Measurements from ENCODE around the gene TNFRSF1A. TPM values are rescaled to one million over a fixed set of nuclear protein-coding genes. Genes with fewer than 3 reads are reported as not detected.

The TNFRSF1A gene
- total RNA-seq, 3 donors from 2014 or later (not counting 1 experiment from before 2014, with no cell fraction given), result 75.7 to 116 (median 87.3) TPM

GRCh38 chr12:6367969-6368892, 26.4 kb upstream of the TNFRSF1A start:
- H3K36me3 Mint-ChIP-seq, result no peaks in the 10 kb centered on the region
- H3K4me1 Mint-ChIP-seq, result peaks cover 34 to 46% of the 10 kb centered on the region in 2 donors
- H3K27me3 ChIP-seq (ENCODE audit: control insufficient read depth, insufficient read depth, low read length), result no peaks in the 10 kb centered on the region
- H3K9me3 ChIP-seq (ENCODE audit: control insufficient read depth, insufficient read depth, low read length), result no peaks in the 10 kb centered on the region
- peak; percentile 2 for TF ChIP-seq CTCF (IDR thresholded peaks at IDR 0.05)
- no peaks in the 10 kb centered on the region for H3K27me3 Mint-ChIP-seq (ENCODE audit: low read depth in 2 of 2)
- ATAC-seq, result peak in 2 of 3 donors; percentile 32 to 54
- intact Hi-C loops (cut with micrococcal nuclease), result loop anchor here (1.0 kb wide), 2 partner anchors 31 to 45 kb away; no protein-coding TSS in a partner anchor
- DNase-seq, result peak in 1 of 2 donors; percentile 31
- WGBS (ENCODE audit: insufficient coverage), result 39% methylated on average over 14 of the region's 15 CpGs
- peak overlapping the region; percentile 70 for H3K4me3 Mint-ChIP-seq
- peak overlapping the region; percentile 81 to 84 for H3K27ac Mint-ChIP-seq
- H3K4me3 ChIP-seq (ENCODE audit: low read length), result no peak overlapping the region
- peaks cover 39% of the 10 kb centered on the region for H3K4me1 ChIP-seq (ENCODE audit: control insufficient read depth, insufficient read depth, low read length)
- no peaks in the 10 kb centered on the region for H3K36me3 ChIP-seq (ENCODE audit: control insufficient read depth, insufficient read depth, low read length)
- no peaks in the 10 kb centered on the region for H3K9me3 Mint-ChIP-seq
- peak overlapping the region; percentile 60 for H3K27ac ChIP-seq (ENCODE audit: low read length)

- 44% methylated on average over 8 of the region's 11 CpGs for WGBS (ENCODE audit: insufficient coverage)
- Mint-ChIP-seq H3K4me3 (peak overlapping the region; percentile 70), H3K27ac (peak overlapping the region; percentile 81 to 84), H3K9me3 (no peaks in the 10 kb centered on the region), H3K36me3 (no peaks in the 10 kb centered on the region), H3K4me1 (peaks cover 27 to 40% of the 10 kb centered on the region in 2 donors), H3K27me3 (ENCODE audit: low read depth in 2 of 2) (no peaks in the 10 kb centered on the region)
- Histone ChIP-seq H3K4me1 (ENCODE audit: control insufficient read depth, insufficient read depth, low read length) (peaks cover 41% of the 10 kb centered on the region), H3K27ac (ENCODE audit: low read length) (peak overlapping the region; percentile 60), H3K36me3 (ENCODE audit: control insufficient read depth, insufficient read depth, low read length) (no peaks in the 10 kb centered on the region), H3K4me3 (ENCODE audit: low read length) (no peak overlapping the region), H3K27me3 (ENCODE audit: control insufficient read depth, insufficient read depth, low read length) (no peaks in the 10 kb centered on the region), H3K9me3 (ENCODE audit: control insufficient read depth, insufficient read depth, low read length) (no peaks in the 10 kb centered on the region)
- DNase-seq, result peak in 1 of 2 donors; percentile 78
- peak; percentile 60 to 76 (median 68) for ATAC-seq
- intact Hi-C loops (cut with micrococcal nuclease), result loop anchor here (1.0 kb wide), 2 partner anchors 30 to 44 kb away; no protein-coding TSS in a partner anchor
- TF ChIP-seq CTCF (IDR thresholded peaks at IDR 0.05), result peak; percentile 41
Observed at GRCh38 chr12:6367065-6367968, 25.4 kb upstream of the TNFRSF1A start.

GRCh38 chr12:6364044-6364374, 22.1 kb upstream of the TNFRSF1A start:
- TF ChIP-seq CTCF (IDR thresholded peaks at IDR 0.05), result no peak
- intact Hi-C loops (cut with micrococcal nuclease), result no loop called here
- H3K27ac ChIP-seq (ENCODE audit: low read length), result peak overlapping the region; percentile 68
- ATAC-seq, result no peak
- DNase-seq, result peak in 1 of 2 donors; percentile 50
- H3K27me3 ChIP-seq (ENCODE audit: control insufficient read depth, insufficient read depth, low read length), result no peaks in the 10 kb centered on the region
- no peaks in the 10 kb centered on the region for H3K9me3 Mint-ChIP-seq
- H3K36me3 ChIP-seq (ENCODE audit: control insufficient read depth, insufficient read depth, low read length), result no peaks in the 10 kb centered on the region
- H3K27me3 Mint-ChIP-seq (ENCODE audit: low read depth in 2 of 2), result no peaks in the 10 kb centered on the region
- no peaks in the 10 kb centered on the region for H3K9me3 ChIP-seq (ENCODE audit: control insufficient read depth, insufficient read depth, low read length)
- peaks cover 35% of the 10 kb centered on the region for H3K4me1 ChIP-seq (ENCODE audit: control insufficient read depth, insufficient read depth, low read length)
- H3K4me1 Mint-ChIP-seq, result peaks cover 25 to 35% of the 10 kb centered on the region in 2 donors
- peak overlapping the region; percentile 81 for H3K4me3 Mint-ChIP-seq
- H3K27ac Mint-ChIP-seq, result peak overlapping the region; percentile 73 to 82
- no peaks in the 10 kb centered on the region for H3K36me3 Mint-ChIP-seq
- peak overlapping the region; percentile 70 for H3K4me3 ChIP-seq (ENCODE audit: low read length)
- 11% methylated on average over 15 of the region's 15 CpGs for WGBS (ENCODE audit: insufficient coverage)

Data from natural killer cell (primary cell).